C4-2B (cell line): ENCODE data around the gene RMDN2.

Source experiments
- H3K27ac ChIP-seq: fragments of 450-650 bp; 2 replicates; pipeline ENCODE4 v1.5.1; 2017
- CTCF ChIP-seq: fragments of 450-650 bp; conservative IDR thresholded peaks from 2 replicates; pipeline ENCODE4 v1.5.1; 2017; ENCODE audit warnings: mild to moderate bottlenecking
- ZFX ChIP-seq: fragments of 450-650 bp; IDR thresholded peaks from 2 replicates; pipeline ENCODE4 v1.6.1; 2017

The RMDN2 gene

GRCh38 chr2:37891846-37892435, 33.1 kb upstream of the RMDN2 start:
- TF ChIP-seq CTCF (no peak), ZFX (no peak)
- H3K27ac ChIP-seq = no peak overlapping the region

- no peak for TF ChIP-seq CTCF
- no peak for TF ChIP-seq ZFX
- H3K27ac ChIP-seq = no peak overlapping the region
These were observed 32.5 kb upstream of the RMDN2 start for GRCh38 chr2:37892436-37893114.

GRCh38 chr2:37893327-37893726, 31.8 kb upstream of the RMDN2 start:
- TF ChIP-seq CTCF (no peak), ZFX (no peak)
- no peak overlapping the region for H3K27ac ChIP-seq

GRCh38 chr2:37894047-37894446, 31.0 kb upstream of the RMDN2 start:
- TF ChIP-seq CTCF (no peak), ZFX (no peak)

GRCh38 chr2:37894601-37895000, 30.5 kb upstream of the RMDN2 start:
- no peak overlapping the region for H3K27ac ChIP-seq
- no peak for TF ChIP-seq ZFX
- TF ChIP-seq CTCF = no peak

More at GRCh38 chr2:37894047-37894446, 31.0 kb upstream of the RMDN2 start:
- no peak overlapping the region for H3K27ac ChIP-seq

- TF ChIP-seq CTCF (no peak), ZFX (no peak)
- no peak overlapping the region for H3K27ac ChIP-seq
These were observed 29.9 kb upstream of the RMDN2 start for GRCh38 chr2:37895140-37895539.

- H3K27ac ChIP-seq = no peak overlapping the region
- TF ChIP-seq CTCF = no peak
- no peak for TF ChIP-seq ZFX
These were observed 28.8 kb upstream of the RMDN2 start for GRCh38 chr2:37896319-37896718.
